Ovary (tissue), 3 donors: ENCODE measurements around the gene CRYBB2.

Experiments
- EP300 ChIP-seq: sonication (generic); formaldehyde crosslinking; IDR thresholded peaks from one replicate; pipeline ENCODE4 v1.6.1; 2017; ENCODE audit warnings: antibody characterized with exemption
- POLR2A ChIP-seq: fragments of 450-650 bp; IDR thresholded peaks from one replicate; pipeline ENCODE4 v1.6.1; 2017; ENCODE audit warnings: antibody characterized with exemption, mild to moderate bottlenecking, moderate library complexity
- TF ChIP-seq, protein P1 (sequence below), 3 donors: fragments of 450-650 bp in 2 of 3; fragments of 200-600 bp in 1 of 3; IDR thresholded peaks; one replicate each; pipeline versions ENCODE4 v1.5.1 to v1.8.0; 2016 to 2022; ENCODE audit warnings: antibody characterized with exemption in 3 of 3, mild to moderate bottlenecking in 1 of 3
- donor health status: DM: no; HTN: no; CAD: no.

DNA sequence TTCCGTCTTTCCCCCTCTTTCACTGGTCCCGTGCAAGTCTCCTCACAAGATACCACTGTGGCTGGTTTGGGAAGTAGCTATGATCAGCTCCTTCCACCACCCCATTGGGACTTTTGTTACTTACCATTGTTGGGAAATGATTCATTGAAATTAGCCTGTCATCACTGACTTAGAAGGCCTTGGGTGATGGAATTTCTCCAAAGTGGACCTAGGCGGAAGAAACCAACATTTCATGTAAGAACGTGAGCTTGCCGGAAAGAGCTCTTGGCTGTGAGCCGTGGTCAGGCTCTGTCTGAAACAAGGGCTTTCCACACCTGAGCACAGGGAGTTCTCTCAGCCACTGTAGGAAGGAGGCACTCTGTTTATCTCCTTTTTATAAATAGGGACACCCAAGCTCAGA is 43.3 kb upstream of the CRYBB2 start:
- TF ChIP-seq EP300 (no peak), POLR2A (no peak)
- TF ChIP-seq, protein P1, sequence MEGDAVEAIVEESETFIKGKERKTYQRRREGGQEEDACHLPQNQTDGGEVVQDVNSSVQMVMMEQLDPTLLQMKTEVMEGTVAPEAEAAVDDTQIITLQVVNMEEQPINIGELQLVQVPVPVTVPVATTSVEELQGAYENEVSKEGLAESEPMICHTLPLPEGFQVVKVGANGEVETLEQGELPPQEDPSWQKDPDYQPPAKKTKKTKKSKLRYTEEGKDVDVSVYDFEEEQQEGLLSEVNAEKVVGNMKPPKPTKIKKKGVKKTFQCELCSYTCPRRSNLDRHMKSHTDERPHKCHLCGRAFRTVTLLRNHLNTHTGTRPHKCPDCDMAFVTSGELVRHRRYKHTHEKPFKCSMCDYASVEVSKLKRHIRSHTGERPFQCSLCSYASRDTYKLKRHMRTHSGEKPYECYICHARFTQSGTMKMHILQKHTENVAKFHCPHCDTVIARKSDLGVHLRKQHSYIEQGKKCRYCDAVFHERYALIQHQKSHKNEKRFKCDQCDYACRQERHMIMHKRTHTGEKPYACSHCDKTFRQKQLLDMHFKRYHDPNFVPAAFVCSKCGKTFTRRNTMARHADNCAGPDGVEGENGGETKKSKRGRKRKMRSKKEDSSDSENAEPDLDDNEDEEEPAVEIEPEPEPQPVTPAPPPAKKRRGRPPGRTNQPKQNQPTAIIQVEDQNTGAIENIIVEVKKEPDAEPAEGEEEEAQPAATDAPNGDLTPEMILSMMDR (IDR thresholded peaks at IDR 0.05) = no peak
